Right atrium auricular region (tissue), 2 donors: ENCODE data around the gene OTOG. TPM values are rescaled to one million over a fixed set of nuclear protein-coding genes. Genes with fewer than 3 reads are reported as not detected.

Experiments
- DNase-seq: peaks from one replicate; pipeline ENCODE4 v3.0.0-alpha.2; 2019; ENCODE audit warnings: low spot score
- H3K27ac ChIP-seq, 2 donors: fragments of 200-600 bp; sonication (generic); 1 replicate in 1 of 2; 2 replicates in 1 of 2; pipeline ENCODE4 v1.5.1; 2016 to 2019
- H3K27me3 ChIP-seq, 2 donors: fragments of 200-600 bp; sonication (generic); one replicate each; pipeline versions ENCODE4 v1.5.1 to v1.6.0; 2017 to 2019
- H3K36me3 ChIP-seq: fragments of 200-600 bp; sonication (generic); one replicate; pipeline ENCODE4 v1.5.1; 2016
- H3K4me1 ChIP-seq, 2 donors: fragments of 200-600 bp; sonication (generic); one replicate each; pipeline versions ENCODE4 v1.5.1 to v1.6.0; 2017 to 2019
- H3K4me3 ChIP-seq, 2 donors: fragments of 200-600 bp; sonication (generic); 1 replicate in 1 of 2; 2 replicates in 1 of 2; pipeline ENCODE4 v1.5.1; 2017 to 2019; ENCODE audit warnings: mild to moderate bottlenecking in 1 of 2, moderate library complexity in 1 of 2
- H3K9me3 ChIP-seq, 2 donors: fragments of 200-600 bp; sonication (generic); one replicate each; pipeline ENCODE4 v1.5.1; 2019
- total RNA-seq, 2 donors: library from RNA; depleted of rRNA; stranded (reverse); fragments of >200 nt; gene quantifications; one replicate each; pipeline ENCODE4 v1.1.0, GENCODE V29; 2016
- TF ChIP-seq, protein P1 (sequence below), 2 donors: fragments of 200-600 bp; sonication (generic); IDR thresholded peaks; one replicate each; pipeline ENCODE4 v1.5.1; 2019; ENCODE audit warnings: antibody characterized with exemption in 2 of 2

The OTOG gene
- total RNA-seq, 2 donors from 2014 or later: not detected

DNA sequence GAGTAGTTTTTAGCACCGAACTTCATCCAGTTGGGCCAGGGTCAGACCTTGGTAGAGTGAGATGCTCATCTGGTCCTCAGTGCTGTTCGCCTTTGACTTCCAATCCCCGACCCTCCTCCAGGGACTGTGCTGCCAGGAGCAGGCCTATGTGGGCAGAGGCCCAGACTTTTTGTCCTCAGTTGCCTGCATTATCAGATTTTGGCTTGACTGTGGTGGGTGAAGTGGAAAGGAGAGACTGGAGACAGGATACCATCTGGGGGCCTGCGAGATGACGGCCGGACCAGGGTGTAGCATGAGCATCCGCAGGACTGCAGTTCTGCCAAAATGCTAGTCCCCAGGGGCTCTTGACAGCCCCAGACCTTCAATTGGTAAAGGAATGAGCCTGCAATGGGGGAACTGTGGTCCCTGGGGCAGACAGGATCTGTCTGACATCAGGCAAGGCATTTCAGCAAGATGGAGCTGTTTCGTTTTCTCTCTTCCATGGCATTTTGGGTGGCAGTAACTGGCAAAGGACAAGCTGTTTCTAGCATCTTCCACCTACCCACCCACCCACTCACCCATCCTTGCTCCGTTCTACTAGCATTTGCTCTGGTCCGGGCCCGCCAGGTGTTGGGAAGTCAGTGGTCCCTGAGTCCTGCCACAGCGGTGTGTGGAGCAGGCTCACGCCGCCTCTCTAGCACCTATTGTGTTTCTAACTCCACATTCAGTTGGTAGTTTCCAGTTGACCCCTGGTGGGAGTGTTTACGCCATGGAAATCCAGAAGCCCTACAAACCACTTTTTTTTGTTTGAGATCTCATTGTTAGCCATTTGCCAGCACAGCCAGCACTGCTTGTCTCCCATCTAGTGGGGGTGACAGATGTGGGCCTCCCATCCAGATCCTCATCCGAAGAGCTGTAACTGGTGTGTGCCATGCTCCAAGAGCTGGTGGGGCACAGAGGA lies 53.5 kb downstream of the OTOG start:
- DNase-seq: peak; percentile 50
- Histone ChIP-seq H3K9me3 (no peaks in the 10 kb centered on the region), H3K27me3 (no peaks in the 10 kb centered on the region), H3K27ac (no peak overlapping the region), H3K4me1 (no peaks in the 10 kb centered on the region), H3K4me3 (no peak overlapping the region), H3K36me3 (no peaks in the 10 kb centered on the region)
- TF ChIP-seq, protein P1, sequence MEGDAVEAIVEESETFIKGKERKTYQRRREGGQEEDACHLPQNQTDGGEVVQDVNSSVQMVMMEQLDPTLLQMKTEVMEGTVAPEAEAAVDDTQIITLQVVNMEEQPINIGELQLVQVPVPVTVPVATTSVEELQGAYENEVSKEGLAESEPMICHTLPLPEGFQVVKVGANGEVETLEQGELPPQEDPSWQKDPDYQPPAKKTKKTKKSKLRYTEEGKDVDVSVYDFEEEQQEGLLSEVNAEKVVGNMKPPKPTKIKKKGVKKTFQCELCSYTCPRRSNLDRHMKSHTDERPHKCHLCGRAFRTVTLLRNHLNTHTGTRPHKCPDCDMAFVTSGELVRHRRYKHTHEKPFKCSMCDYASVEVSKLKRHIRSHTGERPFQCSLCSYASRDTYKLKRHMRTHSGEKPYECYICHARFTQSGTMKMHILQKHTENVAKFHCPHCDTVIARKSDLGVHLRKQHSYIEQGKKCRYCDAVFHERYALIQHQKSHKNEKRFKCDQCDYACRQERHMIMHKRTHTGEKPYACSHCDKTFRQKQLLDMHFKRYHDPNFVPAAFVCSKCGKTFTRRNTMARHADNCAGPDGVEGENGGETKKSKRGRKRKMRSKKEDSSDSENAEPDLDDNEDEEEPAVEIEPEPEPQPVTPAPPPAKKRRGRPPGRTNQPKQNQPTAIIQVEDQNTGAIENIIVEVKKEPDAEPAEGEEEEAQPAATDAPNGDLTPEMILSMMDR (IDR thresholded peaks at IDR 0.05): no peak

DNA sequence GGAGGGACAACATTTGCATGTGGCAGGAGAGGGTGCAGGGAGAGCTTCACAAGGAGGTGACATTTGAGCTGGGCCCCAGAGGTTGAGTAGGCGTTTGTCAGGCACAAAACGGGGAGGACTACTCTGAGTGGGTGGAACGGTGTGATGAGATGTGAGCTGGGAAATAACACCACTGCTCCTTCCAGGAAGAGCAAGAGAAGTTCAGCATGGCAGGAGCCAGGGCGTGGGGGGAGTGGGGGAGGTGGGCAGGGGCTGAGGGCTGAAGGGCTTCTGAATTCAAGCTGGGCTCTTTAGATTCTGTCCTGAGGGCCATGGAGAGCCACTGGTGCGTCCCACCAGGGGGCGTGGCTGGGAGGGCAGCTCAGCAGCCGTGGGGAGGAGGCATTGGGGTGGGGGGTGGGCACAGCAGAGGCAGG lies 54.2 kb downstream of the OTOG start:
- no peak for DNase-seq
- Histone ChIP-seq H3K9me3 (no peaks in the 10 kb centered on the region), H3K4me1 (no peaks in the 10 kb centered on the region), H3K27ac (no peak overlapping the region), H3K4me3 (no peak overlapping the region), H3K36me3 (no peaks in the 10 kb centered on the region), H3K27me3 (no peaks in the 10 kb centered on the region)
- TF ChIP-seq, protein P1 (IDR thresholded peaks at IDR 0.05): peak in 1 of 2 donors; percentile 15

DNA sequence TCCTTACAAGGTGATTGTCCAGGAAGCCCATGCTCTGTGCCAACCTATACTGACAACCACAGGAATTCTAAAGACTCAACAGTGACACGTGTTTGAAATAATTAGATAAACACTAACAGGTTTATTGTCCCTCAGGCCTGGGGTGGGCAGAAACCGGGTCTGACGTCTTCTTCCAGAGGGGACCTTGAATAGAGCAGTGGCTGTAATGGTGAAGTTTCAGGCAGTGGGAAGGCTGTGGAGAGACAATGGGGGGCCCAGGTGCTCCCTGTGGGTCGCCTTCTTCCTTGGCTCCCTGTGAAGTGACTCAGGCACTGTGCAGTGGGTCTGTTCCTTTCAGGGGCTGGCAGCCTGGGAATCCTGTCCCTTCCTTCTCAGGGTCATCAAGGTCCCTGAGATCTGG lies 54.6 kb downstream of the OTOG start:
- Histone ChIP-seq H3K36me3 (no peaks in the 10 kb centered on the region), H3K4me1 (no peaks in the 10 kb centered on the region), H3K4me3 (no peak overlapping the region), H3K9me3 (no peaks in the 10 kb centered on the region), H3K27ac (no peak overlapping the region), H3K27me3 (no peaks in the 10 kb centered on the region)
- peak; percentile 46 for DNase-seq
- TF ChIP-seq, protein P1 (IDR thresholded peaks at IDR 0.05): no peak

DNA sequence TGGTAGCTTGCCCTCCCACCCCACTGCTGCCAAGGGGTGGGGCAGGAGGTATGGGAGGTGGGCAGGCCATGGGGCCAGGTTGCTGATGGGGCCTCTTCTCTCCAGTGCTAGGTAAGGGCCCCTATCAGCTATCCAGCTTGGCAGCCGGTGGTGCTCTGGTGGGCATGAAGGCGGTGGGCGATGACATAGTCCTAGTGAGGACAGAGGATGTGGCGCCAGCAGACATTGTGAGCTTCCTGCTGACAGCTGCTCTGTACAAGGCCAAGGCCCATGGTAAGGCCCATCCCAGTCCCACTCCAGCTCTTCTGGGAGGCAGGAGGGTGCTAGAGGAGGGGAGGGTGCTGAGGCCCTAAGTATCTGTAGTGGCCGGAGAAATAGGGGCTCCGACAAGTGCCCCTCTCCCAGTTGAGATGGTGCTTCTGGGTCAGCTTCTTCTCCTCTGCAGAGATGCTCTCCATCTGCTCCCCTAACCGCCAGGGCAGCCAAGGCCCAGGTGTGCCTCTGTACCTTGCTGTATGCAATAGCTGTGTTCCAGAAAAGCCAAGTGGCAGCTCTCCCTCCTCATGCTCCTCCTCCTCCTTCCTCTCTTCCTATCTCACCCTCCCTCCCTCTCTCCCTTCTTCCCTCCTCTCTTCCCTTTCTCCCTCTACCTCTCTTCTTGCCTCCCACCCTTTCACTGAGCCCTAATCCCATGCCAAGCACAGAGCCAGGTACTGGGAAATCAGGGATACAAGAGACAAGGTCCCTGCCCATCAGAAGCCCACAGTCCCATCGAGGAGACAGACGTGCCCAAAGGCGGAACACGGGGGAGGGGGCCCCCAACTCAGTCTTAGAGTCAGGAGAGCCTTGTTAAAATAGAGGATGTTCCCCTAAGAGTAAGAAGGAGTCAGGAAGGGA lies 55.3 kb downstream of the OTOG start:
- peak; percentile 48 for DNase-seq
- Histone ChIP-seq H3K9me3 (no peaks in the 10 kb centered on the region), H3K36me3 (no peaks in the 10 kb centered on the region), H3K4me3 (no peak overlapping the region), H3K27me3 (no peaks in the 10 kb centered on the region), H3K4me1 (no peaks in the 10 kb centered on the region), H3K27ac (no peak overlapping the region)
- TF ChIP-seq, protein P1 (IDR thresholded peaks at IDR 0.05): no peak

DNA sequence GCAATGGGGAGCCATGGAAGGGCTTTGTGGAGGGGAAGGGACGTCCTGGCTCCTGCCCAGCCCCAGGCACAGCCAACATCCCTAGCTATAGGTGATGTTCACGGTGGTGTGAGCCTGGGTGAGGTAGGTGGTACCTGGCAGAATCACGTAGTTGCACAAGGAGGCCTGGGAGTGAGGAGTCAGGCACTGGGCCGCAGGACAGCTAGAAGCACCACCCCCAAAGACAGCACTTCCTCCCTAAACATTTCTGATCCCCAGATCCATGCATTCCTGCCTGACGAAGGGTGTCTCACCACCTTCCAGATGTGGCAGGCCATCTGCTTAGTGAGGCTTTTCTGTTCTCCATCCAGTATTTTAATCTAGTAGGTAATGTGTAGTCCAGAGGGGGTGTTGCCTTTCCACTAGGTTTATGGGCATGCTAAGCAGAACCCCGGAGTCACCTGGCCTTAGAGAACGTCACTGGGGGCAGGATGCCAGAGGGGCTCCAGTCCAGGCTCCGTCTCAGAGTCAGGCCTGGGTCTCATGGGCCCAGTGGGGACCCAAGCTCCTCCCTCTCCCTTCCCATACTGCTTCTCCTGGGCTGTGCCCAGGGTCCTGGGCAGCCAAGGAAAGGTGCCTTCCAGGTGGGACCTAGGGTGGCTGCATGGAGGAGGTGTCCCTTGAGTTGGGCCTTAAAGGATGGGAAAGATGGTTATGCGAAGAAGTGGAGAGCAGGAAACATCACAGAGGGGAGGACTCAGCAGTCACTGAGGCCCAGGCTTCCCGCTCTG lies 56.2 kb downstream of the OTOG start:
- DNase-seq: peak; percentile 36
- no peaks in the 10 kb centered on the region for H3K9me3 ChIP-seq
- TF ChIP-seq, protein P1 (IDR thresholded peaks at IDR 0.05): no peak
- no peak overlapping the region for H3K4me3 ChIP-seq
- H3K4me1 ChIP-seq: no peaks in the 10 kb centered on the region
- H3K27me3 ChIP-seq: no peaks in the 10 kb centered on the region
- H3K36me3 ChIP-seq: no peaks in the 10 kb centered on the region
- H3K27ac ChIP-seq: no peak overlapping the region
